ENCODE data around the gene GOLGA3.

- TF ChIP-seq POLR2A (IDR thresholded peaks at IDR 0.05), result no peak
- TF ChIP-seq, protein P1, sequence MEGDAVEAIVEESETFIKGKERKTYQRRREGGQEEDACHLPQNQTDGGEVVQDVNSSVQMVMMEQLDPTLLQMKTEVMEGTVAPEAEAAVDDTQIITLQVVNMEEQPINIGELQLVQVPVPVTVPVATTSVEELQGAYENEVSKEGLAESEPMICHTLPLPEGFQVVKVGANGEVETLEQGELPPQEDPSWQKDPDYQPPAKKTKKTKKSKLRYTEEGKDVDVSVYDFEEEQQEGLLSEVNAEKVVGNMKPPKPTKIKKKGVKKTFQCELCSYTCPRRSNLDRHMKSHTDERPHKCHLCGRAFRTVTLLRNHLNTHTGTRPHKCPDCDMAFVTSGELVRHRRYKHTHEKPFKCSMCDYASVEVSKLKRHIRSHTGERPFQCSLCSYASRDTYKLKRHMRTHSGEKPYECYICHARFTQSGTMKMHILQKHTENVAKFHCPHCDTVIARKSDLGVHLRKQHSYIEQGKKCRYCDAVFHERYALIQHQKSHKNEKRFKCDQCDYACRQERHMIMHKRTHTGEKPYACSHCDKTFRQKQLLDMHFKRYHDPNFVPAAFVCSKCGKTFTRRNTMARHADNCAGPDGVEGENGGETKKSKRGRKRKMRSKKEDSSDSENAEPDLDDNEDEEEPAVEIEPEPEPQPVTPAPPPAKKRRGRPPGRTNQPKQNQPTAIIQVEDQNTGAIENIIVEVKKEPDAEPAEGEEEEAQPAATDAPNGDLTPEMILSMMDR (IDR thresholded peaks at IDR 0.05), result no peak
Measured at GRCh38 chr12:132872975-132873421, 44.3 kb upstream of the GOLGA3 start.
